Stimulated activated CD4-positive, alpha-beta T cell treated with anti-CD3 and anti-CD28 coated beads, Interleukin-1b, Interleukin-23, amount 100 ng/mL, for 1 hour (primary cell): ENCODE results near the gene TMUB1.

Source experiments
- DNase-seq, 2 donors: peaks; one replicate each; pipeline ENCODE4 v3.0.0-alpha.2; 2020; ENCODE audit warnings: low read depth in 2 of 2

Gene TMUB1, protein sequence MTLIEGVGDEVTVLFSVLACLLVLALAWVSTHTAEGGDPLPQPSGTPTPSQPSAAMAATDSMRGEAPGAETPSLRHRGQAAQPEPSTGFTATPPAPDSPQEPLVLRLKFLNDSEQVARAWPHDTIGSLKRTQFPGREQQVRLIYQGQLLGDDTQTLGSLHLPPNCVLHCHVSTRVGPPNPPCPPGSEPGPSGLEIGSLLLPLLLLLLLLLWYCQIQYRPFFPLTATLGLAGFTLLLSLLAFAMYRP

DNA sequence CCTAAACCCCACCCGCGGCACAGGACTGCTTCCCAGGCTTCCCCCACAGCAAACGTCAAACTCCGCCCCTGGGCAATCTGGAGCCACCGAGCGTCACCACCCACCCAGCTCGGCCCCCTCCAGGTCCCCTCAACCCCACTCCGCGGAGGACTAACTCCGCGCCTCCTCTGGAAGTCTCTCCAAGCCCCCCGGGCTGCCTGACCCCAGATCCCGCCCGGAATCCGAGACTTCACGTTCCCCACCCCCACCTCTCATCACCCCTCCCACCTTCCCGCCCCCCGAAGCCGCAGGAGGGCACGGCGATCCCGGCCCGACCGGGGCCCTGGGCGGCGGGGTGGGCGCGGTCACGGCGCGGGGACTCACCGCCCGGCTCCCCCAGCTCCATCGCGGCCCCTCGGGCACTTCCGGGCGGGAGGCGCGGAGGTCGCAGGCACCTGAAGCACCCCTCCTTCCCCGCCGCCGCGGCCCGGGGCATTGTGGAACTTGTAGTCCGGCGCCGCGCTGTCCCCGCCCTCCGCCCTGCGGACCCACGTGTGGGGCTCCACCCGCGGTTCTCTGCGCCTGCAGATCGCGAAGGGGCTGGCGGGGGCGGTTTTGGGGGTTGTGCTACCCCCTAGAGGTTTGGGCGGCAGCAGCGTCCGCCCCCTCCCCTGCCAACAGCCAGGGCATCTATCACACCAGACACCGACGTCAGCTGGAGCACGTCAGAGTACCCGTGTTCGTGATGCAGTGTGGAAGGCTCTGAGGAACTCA is at the start of gene TMUB1:
TMUB1 (minus strand) TSS at position 423 of the 753 bp plus-strand sequence. CDS start 930 bp downstream, outside the sequence.
- peak; percentile 57 to 62 for DNase-seq

DNA sequence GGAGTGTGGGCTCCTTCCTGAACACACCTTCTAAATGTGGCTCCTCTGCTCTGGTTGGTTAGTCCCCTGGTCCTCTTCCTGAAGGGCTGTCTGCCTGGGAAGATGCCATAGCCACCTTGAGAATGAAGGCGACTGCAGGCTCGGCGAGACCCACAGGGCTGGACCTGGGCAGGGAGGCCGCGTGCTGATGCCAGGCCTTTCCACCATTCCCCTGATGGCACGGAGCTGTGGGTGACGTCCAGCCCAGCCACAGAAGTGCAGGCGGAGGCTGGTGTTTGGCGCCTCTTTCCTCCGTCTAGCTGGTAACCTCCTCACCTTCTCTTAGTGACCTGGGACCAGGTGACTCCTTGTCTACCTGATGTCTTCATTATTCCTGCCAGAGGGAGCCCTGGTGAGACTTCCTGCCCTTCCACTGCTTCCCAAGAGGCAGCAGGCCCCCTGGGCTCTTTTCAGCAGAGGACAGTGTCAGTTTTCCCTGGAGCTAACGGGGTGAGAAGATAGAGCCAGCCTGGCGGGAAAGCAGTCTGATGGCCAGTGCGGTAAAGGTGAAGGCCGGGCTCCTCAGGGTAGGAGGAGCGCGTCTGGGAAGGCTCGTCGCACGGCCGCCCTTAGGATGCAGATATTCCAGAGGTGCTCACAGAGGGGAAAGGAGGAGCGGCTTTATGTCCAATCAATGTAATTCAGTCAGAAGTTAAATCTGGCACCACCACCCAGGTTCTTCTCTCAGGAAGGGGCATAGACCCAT is 49.3 kb upstream of the TMUB1 start:
- no peak for DNase-seq

DNA sequence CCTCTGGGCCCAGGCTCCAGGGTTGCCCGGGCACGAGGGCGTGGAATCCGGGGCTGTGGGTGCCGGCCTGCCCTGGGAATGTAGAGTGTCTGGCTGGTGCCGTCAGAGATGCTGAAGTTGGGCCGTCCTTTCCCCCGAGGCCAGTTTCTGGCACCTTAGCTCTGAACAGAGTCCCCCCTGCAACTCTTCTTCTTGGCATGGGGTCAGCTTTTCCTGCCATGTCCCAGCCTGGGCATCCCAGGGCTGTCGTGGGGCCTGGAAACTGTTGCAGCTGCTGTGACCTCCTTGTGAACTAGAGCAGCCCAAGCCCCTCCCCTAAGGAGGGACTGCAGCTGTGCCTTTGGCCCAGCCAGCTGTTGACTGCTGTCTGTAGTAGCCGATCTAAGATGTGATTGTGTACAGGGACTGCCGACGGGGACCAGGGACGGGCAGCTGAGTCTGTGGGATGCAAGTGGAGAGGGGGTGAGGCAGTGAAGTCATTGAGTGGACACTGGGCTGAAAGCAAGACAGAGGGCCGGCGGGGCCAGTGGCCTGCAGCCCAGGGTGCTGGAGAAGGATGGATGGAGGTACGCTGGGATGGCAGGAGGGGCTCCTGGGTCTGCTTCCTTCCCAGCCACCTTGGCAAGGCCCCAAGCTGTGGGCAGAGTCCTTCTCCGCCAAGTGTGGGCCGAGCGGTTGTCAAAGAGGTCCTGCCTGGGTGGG is 48.5 kb upstream of the TMUB1 start:
- no peak for DNase-seq

DNA sequence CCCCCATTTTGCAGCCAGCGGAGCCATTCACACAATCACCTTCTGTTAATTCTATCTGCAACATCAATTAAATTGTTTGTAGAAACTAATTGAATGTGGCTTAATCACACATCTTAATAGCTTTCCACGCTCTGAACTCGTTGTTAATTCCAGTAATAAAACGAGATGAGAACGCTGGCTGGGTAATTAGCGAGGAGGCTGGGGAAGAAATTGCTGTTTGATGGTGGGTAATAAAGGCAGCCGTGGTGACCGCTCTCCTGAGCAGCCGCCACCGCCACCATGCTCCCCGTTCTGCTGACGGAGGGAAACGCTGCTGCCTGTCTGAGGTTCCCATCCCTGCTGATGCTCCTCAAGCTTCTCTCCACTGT is 47.9 kb upstream of the TMUB1 start:
- no peak for DNase-seq

DNA sequence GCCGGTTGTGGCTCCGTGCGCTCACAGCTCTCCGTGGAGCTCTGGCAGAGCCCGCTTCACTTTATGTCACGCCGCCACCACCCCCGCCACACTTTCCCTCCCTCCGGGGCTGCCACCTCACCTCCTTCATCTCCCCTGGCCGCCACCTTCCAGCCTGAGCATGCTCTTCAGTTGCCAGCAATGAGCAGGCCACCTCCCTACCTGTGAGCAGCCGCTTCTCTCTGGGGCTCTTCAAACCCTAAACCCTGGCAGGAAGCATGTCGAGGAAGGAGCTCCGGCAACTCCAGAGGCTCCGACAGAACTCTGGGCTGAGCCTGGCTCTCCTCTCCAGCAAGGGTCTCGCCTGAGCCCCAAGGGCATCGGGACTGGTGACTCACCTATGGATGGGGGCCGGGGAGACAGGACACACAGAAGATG is 47.5 kb upstream of the TMUB1 start:
- no peak for DNase-seq

DNA sequence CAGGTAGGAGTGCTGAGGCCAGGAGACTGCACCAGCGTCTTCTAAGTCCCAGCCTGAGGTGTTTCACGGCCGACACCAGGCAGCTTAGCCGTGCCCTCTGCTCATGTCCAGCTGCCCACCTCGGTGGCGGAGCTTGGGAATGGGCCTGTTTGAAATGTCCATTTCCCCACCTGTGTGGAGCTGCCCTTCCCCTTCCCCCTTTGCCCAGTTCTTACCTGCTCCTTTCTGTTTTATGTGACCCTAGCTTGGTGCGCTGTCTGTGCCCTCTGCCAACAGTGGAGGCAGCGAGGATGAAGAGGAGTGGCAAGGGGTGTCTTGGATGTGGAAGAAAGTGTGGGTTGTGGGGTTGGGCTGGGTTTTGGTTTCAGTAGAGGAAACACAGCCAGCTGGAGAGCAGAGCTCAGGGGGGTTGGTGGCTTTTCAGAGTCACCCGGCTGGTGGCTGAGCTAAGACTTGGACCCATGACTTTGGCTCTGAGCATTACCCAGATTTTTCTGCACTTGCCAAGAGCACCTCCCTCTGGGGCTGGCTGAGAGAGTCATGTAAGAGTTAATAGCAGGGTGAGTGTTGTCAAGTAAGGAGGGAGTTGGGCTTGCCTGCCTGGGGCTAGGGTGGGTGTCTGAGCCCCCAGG is 46.8 kb upstream of the TMUB1 start:
- DNase-seq, result no peak

DNA sequence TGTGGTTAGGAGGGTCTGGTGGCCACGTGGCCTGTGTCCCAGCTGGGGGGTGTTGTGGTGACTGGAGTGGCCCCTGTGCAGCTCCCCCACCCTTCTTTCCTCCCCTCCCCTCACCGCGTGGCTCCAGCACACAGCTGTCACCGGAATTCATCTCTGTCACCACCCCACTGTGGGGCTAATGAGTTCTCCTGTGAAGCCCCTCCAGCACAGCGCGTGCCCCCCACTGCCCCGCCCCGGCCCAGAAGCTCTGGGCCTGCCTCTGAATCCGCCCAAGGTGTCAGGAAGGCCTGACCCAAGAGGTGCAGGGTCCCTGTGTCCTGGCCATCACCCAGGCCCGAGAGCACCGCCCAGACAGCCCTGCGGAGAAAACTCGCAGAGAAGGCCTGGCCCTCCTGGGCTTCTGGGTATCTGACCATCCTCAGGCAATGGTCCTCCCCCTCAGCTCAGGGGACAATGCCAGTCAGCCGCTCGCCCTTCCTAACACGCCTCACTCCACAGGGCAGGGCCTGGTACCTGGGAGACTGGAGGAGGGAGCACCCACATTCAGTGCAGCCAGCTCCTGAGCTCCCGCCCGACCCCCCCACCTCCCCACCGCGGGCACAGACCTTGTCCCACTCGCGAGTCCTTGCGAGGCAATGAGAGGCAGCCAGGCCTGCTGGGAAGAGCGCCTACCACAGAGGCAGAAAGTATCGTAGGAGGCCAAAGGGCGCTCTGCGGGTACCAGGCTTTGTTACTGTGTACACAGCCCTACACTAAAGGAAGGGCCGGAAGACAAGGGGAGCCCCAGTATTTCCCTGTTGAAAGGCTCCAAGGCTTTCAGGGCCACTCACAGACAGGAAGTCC is 46.0 kb upstream of the TMUB1 start:
- no peak for DNase-seq

DNA sequence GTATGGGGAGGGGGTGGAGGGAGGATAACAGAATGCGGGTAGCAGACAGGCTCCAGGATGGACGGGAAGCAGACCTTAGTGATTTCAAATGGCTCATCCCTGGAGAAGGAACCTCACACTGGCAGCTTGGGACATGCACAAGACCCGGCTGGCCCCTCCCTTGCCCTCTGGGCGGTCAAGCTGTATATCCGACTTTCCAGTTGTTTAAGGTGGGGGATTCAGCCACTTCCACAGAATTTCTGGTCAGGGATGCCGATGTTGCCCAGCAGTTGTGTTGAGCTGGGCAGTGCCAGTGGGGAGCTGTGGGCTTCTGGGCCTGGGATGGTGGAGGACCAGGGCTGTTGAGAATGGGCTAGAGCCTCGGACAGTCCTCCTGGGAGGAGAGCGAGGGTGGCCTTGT is 45.4 kb upstream of the TMUB1 start:
- no peak for DNase-seq

DNA sequence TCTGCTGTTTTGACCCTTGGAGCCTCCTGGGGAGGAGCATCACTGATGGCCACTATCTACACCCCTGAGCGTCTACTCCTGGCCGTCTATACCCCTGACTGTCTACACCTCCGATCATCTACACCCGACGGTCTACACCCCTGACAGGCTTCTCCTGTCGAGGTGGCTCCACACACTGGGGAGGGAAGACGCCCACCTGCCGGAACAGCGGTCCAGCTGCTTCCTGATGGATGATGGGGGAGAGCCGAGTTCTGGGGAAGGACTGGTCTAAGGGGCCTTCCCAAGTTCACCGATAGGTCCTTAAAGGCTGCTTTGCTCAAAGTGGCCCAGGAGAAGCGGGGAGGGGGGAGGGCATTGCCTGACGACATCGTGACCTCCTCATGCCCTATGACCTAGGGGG is 44.9 kb upstream of the TMUB1 start:
- no peak for DNase-seq

DNA sequence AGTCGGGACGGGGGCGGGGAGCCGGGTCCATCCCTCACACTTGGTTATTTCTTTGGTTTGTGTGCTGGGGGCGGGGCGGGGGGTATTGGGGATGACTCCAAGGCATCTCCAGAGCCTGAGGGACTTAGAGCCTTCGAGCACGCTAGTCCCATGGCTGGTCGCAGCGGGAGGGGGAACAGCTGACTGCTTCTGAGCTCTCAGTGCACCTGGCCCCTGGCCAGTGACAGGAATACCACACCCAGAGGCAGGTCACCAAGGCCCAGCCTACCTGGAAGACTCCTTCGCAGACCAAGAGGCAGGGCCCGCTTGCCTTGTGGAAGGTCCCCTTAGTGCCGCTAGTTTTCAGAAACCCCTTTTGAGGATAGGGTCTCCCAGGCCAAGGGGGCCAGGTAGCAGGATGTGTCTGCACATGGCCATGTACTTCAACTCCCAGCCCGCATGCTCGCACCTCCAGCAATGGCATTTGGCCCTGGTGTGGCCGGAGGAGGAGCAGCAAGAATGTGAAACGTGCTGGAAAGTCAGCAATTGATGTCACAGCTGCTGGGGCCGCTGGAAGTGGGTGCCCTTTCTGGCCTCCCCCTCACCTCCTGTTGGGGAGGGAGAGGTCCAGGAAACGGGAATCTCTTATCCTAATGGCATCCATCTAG is 43.3 kb upstream of the TMUB1 start:
- DNase-seq, result no peak

DNA sequence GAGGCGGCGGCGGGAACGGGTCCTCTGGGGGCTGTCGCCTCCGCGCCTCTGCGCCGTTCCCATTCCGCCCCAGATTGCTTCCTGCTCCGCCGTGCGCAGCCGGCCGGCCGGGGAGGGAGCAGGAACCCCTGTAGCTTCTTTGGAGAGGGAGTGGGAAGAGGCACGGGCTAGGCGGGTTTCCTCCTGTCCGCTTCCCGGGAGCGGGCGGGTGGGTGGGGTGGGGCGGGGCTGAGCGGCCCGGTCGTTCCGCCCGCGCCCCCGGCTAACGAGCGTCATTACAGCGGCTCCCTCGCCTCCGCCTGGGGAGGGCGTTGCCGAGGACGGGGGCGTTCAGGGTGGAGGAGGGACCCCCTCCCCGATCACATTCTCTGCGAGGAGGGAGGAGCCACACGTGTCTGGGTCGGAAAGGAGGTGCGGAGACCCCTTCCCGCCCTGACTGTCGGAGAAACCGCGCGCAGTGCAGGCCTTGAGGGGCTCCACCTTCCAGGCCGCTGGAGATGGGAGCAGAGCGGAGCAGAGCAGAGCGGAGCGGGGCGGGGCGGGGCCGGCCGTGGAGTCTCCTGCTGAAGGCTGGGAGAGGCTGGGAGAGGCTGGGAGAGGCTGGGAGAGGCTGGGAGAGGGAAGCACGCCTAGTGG is 42.7 kb upstream of the TMUB1 start:
- DNase-seq, result no peak

DNA sequence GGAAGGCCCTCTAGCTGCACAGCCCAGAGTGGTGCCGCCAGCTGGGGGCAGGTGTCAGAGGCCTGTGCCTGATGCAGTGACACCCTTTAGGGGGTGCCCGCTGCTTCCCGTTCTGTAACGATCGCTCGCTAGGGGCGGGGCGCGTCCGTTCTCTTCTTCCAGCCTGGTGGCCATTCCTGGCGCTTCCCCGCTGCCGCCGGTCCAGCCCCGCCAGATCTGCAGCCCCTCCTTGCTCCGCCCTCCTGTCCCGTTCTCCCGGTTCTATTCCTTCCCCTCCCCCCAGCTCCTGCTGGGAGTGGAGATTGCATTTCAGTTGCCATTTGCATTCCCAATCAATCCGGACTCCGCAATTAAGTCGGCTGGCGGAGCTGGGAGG is 42.2 kb upstream of the TMUB1 start:
- DNase-seq, result no peak

DNA sequence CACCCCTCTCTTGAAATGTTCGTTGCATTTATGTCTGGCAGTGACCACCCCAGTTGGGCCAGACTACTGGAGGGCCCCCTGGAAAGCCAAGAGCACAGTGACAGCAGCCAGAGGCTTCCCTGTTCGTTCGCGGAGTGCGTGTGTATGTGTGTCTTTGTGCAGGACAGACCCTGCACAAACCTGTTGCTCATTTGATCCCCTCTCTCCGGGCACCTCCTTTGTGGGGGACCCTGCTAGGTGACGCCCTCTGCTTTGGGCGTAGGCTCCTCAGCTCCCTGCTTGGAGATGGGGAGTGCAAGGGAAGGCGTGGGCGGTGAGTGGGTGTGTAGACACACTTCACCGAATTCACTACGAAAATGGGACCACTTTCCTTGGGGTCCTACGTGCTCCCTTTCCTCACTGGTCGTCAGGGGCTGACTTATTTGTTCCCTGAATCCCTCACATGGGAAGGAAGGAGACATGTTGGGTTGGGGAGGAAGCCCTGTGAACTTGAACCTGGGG is 41.7 kb upstream of the TMUB1 start:
- no peak for DNase-seq

DNA sequence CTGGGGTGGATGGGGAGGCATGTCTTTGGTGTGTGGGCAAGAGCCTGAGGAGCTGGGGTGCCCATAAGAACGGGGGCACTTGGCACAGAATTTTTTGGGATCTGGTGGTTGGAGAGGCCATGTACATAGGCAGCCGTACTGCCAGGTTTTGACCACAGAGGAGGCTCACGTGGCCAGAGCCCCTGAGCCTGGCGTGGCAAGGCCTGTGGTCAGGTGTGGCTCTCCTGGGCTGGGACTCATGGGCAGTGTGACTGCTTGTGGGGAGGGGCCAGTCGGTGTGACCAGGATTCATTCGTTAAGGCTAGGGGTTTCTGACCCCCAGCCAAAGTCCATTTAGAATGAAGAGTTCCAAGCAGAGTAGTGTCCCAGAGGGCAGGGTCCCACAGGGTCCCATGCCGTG is 41.2 kb upstream of the TMUB1 start:
- no peak for DNase-seq

DNA sequence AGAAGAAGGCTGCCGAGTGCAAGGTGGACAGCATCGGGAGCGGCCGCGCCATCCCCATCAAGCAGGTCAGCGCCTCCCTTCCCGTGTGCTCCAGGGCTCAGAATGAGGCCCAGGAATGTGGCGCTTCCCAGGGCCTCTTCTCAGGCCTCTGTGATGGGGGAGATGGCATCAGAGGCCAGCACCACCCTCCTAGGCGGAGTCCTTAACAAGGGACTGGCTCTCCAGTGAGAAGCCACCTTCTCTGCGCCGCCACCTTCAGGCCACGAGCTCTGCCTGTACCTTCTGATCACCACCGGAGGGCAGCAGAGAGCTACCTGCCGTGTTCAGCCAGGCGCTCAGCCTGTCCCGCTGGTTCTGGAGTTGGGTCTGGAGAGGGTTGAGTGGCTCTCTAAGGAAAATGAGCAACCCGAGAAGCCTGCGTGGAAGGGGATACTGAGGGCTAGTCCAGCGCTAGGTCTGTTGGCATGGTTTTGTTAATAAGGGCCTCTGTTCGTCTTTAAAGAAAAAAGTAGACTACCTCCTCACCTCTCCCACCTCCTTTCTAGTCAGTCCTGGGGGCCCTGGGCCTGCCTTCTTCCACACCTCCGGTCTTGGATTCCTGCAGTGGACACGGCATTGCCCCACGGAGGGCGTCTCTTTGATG is 40.6 kb upstream of the TMUB1 start:
- peak; percentile 62 to 70 for DNase-seq

DNA sequence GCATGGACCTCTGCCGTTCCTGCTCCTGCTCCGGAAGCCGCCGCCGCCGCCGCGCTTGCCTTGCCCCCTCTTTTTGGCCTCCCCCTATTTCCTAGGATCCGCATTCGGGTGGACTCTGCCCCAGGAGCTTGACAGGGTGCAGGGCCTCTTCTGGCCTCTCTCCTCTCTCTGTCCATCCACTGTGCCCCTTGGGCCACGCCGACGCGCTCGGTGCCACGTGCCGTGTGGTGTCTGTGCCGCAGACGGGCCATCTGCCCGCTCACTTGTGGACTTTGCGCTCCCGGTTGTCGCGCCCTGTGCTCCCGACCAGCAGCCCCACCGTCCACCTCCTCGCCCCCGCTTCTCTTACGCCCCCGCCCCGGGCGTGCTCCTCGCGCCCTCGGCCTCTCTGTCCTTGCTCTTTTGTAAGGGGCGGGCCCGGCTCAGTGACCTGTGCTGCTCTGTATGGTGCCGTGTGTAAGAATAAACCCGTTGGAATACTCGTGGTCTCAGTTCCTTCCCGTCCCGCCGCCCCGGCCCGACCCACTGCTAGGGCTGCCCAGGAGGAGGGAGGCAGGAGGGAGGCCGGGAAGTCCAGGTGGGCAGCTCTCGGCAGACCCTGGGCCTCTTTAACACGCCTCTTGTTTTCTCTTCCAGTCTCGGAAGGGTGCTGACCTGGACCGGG is 40.0 kb upstream of the TMUB1 start:
- no peak for DNase-seq

DNA sequence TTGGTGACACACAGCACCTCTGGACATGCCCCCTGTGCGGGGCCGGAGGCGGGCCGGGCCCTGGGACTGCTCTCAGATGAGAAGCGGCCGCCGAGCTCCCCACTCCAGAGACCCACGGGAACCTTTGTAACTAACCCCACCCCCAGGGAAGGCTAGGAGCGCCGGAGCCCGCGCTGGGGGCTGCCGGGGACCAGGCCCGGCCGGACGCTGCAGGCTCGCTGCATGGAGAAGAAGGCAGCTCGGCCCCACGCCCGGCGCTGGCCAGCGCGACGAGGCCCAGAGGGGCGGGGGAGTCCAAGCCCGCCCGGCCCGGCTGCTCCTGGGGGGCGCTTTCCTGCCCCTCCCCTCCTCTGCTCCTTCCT is 39.5 kb upstream of the TMUB1 start:
- DNase-seq, result no peak

DNA sequence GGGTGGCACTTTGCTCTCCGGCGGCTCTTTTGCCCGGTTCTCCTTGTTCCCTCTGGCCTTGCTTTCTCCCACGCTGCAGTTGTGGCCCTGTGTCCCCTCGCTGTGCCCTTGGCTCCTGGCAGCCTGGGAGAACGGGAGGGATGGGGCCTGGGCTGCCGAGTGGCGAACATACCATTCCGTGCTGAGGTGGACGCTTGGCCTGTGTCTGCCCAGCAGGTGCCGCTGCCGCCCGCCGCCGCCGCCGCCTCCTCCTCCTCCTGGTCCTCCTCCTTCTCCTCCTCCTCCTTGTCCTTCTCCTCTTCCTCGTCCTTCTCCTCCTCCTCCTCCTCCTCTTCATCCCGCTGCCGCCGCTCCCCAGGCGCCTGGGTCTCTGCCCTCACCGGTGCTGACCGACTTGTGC is 39.0 kb upstream of the TMUB1 start:
- no peak for DNase-seq
